Panc1 (cell line): ENCODE results near the gene RALA. TPM values are rescaled to one million over a fixed set of nuclear protein-coding genes. Genes with fewer than 3 reads are reported as not detected.

Experiments
- ATAC-seq: fragments of 200-7000 bp; cut with Tn5 transposase; 2 replicates; pipeline ENCODE4 v1.9.1; 2020; ENCODE audit warnings: mild to moderate bottlenecking, moderate library complexity
- BruUV-seq: library from RNA; stranded (reverse); fragments of 400-500 nt; replicated peaks from 2 replicates; lab custom pipeline; 2021; lab: Mats Ljungman, UMichigan
- CTCF ChIA-PET: fragments of 300-600 bp; sonication (Branson Sonifier 250); formaldehyde crosslinking; loops from one replicate; lab custom pipeline; 2022; ENCODE audit warnings: antibody characterized with exemption; lab: Charles Lee
- POLR2A ChIA-PET: fragments of 300-600 bp; sonication (Branson Sonifier 250); formaldehyde crosslinking; loops from one replicate; lab custom pipeline; 2022; ENCODE audit warnings: antibody characterized with exemption; lab: Charles Lee
- DNase-seq: peaks from one replicate; pipeline ENCODE4 v3.0.0-alpha.2; 2010; ENCODE audit warnings: low read depth, low spot score
- H3K27ac ChIP-seq: 2 replicates; pipeline ENCODE4 v1.5.1; 2011; ENCODE audit warnings: mild to moderate bottlenecking, low read length, inconsistent platforms
- H3K27me3 ChIP-seq: fragments of 200-500 bp; sonication (Bioruptor generic); 2 replicates; pipeline ENCODE4 v1.6.0; 2014; ENCODE audit warnings: low read length, inconsistent platforms; ENCODE audit not compliant: control insufficient read depth, insufficient read depth
- H3K36me3 ChIP-seq: fragments of 200-500 bp; sonication (Bioruptor generic); 2 replicates; pipeline ENCODE4 v1.5.1; 2014; ENCODE audit warnings: inconsistent platforms, mild to moderate bottlenecking, low read length, moderate library complexity; ENCODE audit not compliant: control insufficient read depth, insufficient read depth
- H3K4me1 ChIP-seq: 2 replicates; pipeline ENCODE4 v1.5.1; 2011; ENCODE audit warnings: inconsistent platforms, mild to moderate bottlenecking, low read length, moderate library complexity; ENCODE audit not compliant: control insufficient read depth, insufficient read depth
- H3K4me3 ChIP-seq, 2 experiments: 2 replicates each; pipeline ENCODE4 v1.5.1; 2011 to 2012; ENCODE audit warnings: low read depth in 2 of 2, low read length in 2 of 2, mild to moderate bottlenecking in 2 of 2, inconsistent platforms in 1 of 2, moderate library complexity in 1 of 2
- H3K9me3 ChIP-seq: fragments of 200-500 bp; sonication (Bioruptor generic); 2 replicates; pipeline ENCODE4 v1.5.1; 2014; ENCODE audit warnings: low read depth, mild to moderate bottlenecking, inconsistent platforms, low read length, moderate library complexity; ENCODE audit not compliant: control insufficient read depth, insufficient read depth
- CTCF ChIP-seq: fragments of 450-650 bp; IDR thresholded peaks from 2 replicates; pipeline ENCODE4 v1.5.1; 2017; ENCODE audit warnings: mild to moderate bottlenecking
- SIN3A ChIP-seq: IDR thresholded peaks from 2 replicates; pipeline ENCODE4 v1.6.1; 2012; ENCODE audit warnings: low read depth, mild to moderate bottlenecking, low read length, moderate library complexity, borderline replicate concordance; ENCODE audit not compliant: insufficient read depth
- in situ Hi-C: cut with HindIII; loops from 2 replicates; pipeline ENCODE4 v1.10.0; 2016; ENCODE audit warnings: low sequenced_read_pairs, low pct_unique_long_range_greater_than_20kb
- intact Hi-C: fragments of 100-400 bp; cut with micrococcal nuclease; formaldehyde crosslinking; loops from one replicate; pipeline ENCODE4 v1.10.0; 2022; ENCODE audit not compliant: unreplicated experiment
- total RNA-seq: library from RNA; stranded (reverse); gene quantifications from one replicate; pipeline ENCODE4 v1.2.1, GENCODE V29; 2021; ENCODE audit not compliant: unreplicated experiment
- TF ChIP-seq, protein P1 (sequence below), 2 experiments: IDR thresholded peaks; 2 replicates each; pipeline ENCODE4 v1.6.1; 2011 to 2012; ENCODE audit warnings: low read depth in 2 of 2, control low read depth in 1 of 2, low read length in 1 of 2, mild to moderate bottlenecking in 1 of 2, moderate library complexity in 1 of 2; ENCODE audit not compliant: insufficient read depth in 1 of 2

RALA gene
- total RNA-seq, 1 experiment from 2014 or later = 34.3 TPM

- ATAC-seq = 0 out of 2 replicates have a peak, but pooled peaks have one; percentile 42
- no peaks in the 10 kb centered on the region for H3K27me3 ChIP-seq
- no peak for DNase-seq
- H3K4me3 ChIP-seq = no peak overlapping the region
- CTCF ChIA-PET = no interaction called here
- no peak for TF ChIP-seq SIN3A
- POLR2A ChIA-PET = no interaction called here
- H3K27ac ChIP-seq = no peak overlapping the region
- no TSS peak for BruUV-seq
- in situ Hi-C loops = no loop called here
- H3K36me3 ChIP-seq = no peaks in the 10 kb centered on the region
- intact Hi-C loops = no loop called here
- no peaks in the 10 kb centered on the region for H3K9me3 ChIP-seq
- H3K4me1 ChIP-seq = no peaks in the 10 kb centered on the region
Observed at GRCh38 chr7:39673868-39674267, 50.5 kb downstream of the RALA start.

- no TSS peak for BruUV-seq
- in situ Hi-C loops = no loop called here
- no peaks in the 10 kb centered on the region for H3K27me3 ChIP-seq
- no peak for DNase-seq
- ChIA-PET CTCF (no interaction called here), POLR2A (no interaction called here)
- no peaks in the 10 kb centered on the region for H3K9me3 ChIP-seq
- no peak overlapping the region for H3K27ac ChIP-seq
- no peaks in the 10 kb centered on the region for H3K36me3 ChIP-seq
- intact Hi-C loops = no loop called here
- H3K4me3 ChIP-seq = no peak overlapping the region
- ATAC-seq = no peak
- TF ChIP-seq, protein P1, sequence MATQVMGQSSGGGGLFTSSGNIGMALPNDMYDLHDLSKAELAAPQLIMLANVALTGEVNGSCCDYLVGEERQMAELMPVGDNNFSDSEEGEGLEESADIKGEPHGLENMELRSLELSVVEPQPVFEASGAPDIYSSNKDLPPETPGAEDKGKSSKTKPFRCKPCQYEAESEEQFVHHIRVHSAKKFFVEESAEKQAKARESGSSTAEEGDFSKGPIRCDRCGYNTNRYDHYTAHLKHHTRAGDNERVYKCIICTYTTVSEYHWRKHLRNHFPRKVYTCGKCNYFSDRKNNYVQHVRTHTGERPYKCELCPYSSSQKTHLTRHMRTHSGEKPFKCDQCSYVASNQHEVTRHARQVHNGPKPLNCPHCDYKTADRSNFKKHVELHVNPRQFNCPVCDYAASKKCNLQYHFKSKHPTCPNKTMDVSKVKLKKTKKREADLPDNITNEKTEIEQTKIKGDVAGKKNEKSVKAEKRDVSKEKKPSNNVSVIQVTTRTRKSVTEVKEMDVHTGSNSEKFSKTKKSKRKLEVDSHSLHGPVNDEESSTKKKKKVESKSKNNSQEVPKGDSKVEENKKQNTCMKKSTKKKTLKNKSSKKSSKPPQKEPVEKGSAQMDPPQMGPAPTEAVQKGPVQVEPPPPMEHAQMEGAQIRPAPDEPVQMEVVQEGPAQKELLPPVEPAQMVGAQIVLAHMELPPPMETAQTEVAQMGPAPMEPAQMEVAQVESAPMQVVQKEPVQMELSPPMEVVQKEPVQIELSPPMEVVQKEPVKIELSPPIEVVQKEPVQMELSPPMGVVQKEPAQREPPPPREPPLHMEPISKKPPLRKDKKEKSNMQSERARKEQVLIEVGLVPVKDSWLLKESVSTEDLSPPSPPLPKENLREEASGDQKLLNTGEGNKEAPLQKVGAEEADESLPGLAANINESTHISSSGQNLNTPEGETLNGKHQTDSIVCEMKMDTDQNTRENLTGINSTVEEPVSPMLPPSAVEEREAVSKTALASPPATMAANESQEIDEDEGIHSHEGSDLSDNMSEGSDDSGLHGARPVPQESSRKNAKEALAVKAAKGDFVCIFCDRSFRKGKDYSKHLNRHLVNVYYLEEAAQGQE (IDR thresholded peaks at IDR 0.05; ENCODE audit: insufficient read depth in 1 of 2, low read depth in 2 of 2, low read length in 1 of 2) = no peak
- TF ChIP-seq SIN3A (no peak), CTCF (no peak)
- no peaks in the 10 kb centered on the region for H3K4me1 ChIP-seq
Observed at GRCh38 chr7:39674406-39674805, 51.0 kb downstream of the RALA start.

GRCh38 chr7:39676346-39676745 lies 53.0 kb downstream of the RALA start:
- Histone ChIP-seq H3K4me3 (no peak overlapping the region), H3K9me3 (no peaks in the 10 kb centered on the region), H3K36me3 (no peaks in the 10 kb centered on the region), H3K4me1 (no peaks in the 10 kb centered on the region), H3K27ac (no peak overlapping the region), H3K27me3 (no peaks in the 10 kb centered on the region)
- in situ Hi-C loops (no loop called here), intact Hi-C loops (no loop called here)
- BruUV-seq = no TSS peak
- POLR2A ChIA-PET = no interaction called here
- ATAC-seq (no peak), DNase-seq (no peak)
- CTCF ChIA-PET = no interaction called here
- TF ChIP-seq SIN3A (no peak), CTCF (no peak)
